ENCODE measurements around the gene DUOXA2. TPM values are rescaled to one million over a fixed set of nuclear protein-coding genes. Genes with fewer than 3 reads are reported as not detected.

DUOXA2 gene
- total RNA-seq, 1 experiment from 2014 or later: not detected

GRCh38 chr15:45097466-45097865, 16.7 kb upstream of the DUOXA2 start (continued):
- TF ChIP-seq ZNF396 (CRISPR knock-in tag; IDR thresholded peaks at IDR 0.05; ENCODE audit: borderline replicate concordance): no peak
- no peak for TF ChIP-seq ZBTB43 (CRISPR knock-in tag; IDR thresholded peaks at IDR 0.05)
- no peak for TF ChIP-seq ZSCAN18 (CRISPR knock-in tag; IDR thresholded peaks at IDR 0.05)
- no peak for TF ChIP-seq RORB (CRISPR knock-in tag; IDR thresholded peaks at IDR 0.05)
- no peak for TF ChIP-seq AR (CRISPR knock-in tag; IDR thresholded peaks at IDR 0.05)
- TF ChIP-seq E2F1 (CRISPR knock-in tag; IDR thresholded peaks at IDR 0.05): no peak
- TF ChIP-seq E2F5 (CRISPR knock-in tag; IDR thresholded peaks at IDR 0.05): no peak
- no peak for TF ChIP-seq NFE2L1 (CRISPR knock-in tag; IDR thresholded peaks at IDR 0.05)
- no peak for TF ChIP-seq SMAD3 (CRISPR knock-in tag; IDR thresholded peaks at IDR 0.05; ENCODE audit: borderline replicate concordance)
- no peak for TF ChIP-seq ATF1 (CRISPR knock-in tag; IDR thresholded peaks at IDR 0.05)

GRCh38 chr15:45099549-45100165, 14.5 kb upstream of the DUOXA2 start:
- POLR2A ChIA-PET: no interaction called here
- ATAC-seq: no peak
- H3K4me1 Mint-ChIP-seq: peaks cover 21% of the 10 kb centered on the region
- no peaks in the 10 kb centered on the region for H3K9me3 Mint-ChIP-seq
- CTCF ChIA-PET: no interaction called here
- no peak for DNase-seq (ENCODE audit: low spot score)
- no peak overlapping the region for H3K4me3 Mint-ChIP-seq
- H3K27ac Mint-ChIP-seq: no peak overlapping the region
- H3K27me3 Mint-ChIP-seq (ENCODE audit: low read depth): peaks cover 5% of the 10 kb centered on the region; the same call in 1 of the 2 replicates
- no peaks in the 10 kb centered on the region for H3K36me3 Mint-ChIP-seq
- no peak for TF ChIP-seq ZNF396 (CRISPR knock-in tag; IDR thresholded peaks at IDR 0.05; ENCODE audit: borderline replicate concordance)
- no peak for TF ChIP-seq ZNF425 (CRISPR knock-in tag; conservative IDR thresholded peaks at IDR 0.05)
- no peak for TF ChIP-seq PREB (CRISPR knock-in tag; IDR thresholded peaks at IDR 0.05; ENCODE audit: borderline replicate concordance)
- TF ChIP-seq ZNF416 (CRISPR knock-in tag; IDR thresholded peaks at IDR 0.05): no peak
- TF ChIP-seq PRDM15 (CRISPR knock-in tag; IDR thresholded peaks at IDR 0.05): no peak
- TF ChIP-seq USF2 (CRISPR knock-in tag; IDR thresholded peaks at IDR 0.05): no peak
- no peak for TF ChIP-seq HMGXB4 (CRISPR knock-in tag; IDR thresholded peaks at IDR 0.05)
- no peak for TF ChIP-seq NR2C2 (CRISPR knock-in tag; IDR thresholded peaks at IDR 0.05)
